Stimulated activated CD4-positive, alpha-beta T cell treated with anti-CD3 and anti-CD28 coated beads, Interleukin-12 subunit alpha, Interleukin-12 subunit beta, amount 100 ng/mL, for 4 hours (primary cell): Measurements from ENCODE around the gene GPR183.

ENCODE experiments used
- DNase-seq: peaks from one replicate; pipeline ENCODE4 v3.0.0-alpha.2; 2020

The GPR183 gene

GRCh38 chr13:99311137-99311536 is 3.9 kb upstream of the GPR183 start:
- no peak for DNase-seq

- no peak for DNase-seq
These were observed 3.3 kb upstream of the GPR183 start for GRCh38 chr13:99310382-99311031.

GRCh38 chr13:99308471-99309087 is 1.4 kb upstream of the GPR183 start:
- DNase-seq, result no peak

GRCh38 chr13:99307648-99308339 is 595 bp upstream of the GPR183 start:
- peak; percentile 58 for DNase-seq

GRCh38 chr13:99305566-99305965 is 1.6 kb downstream of the GPR183 start:
- DNase-seq, result no peak

GRCh38 chr13:99305158-99305557 is 2.0 kb downstream of the GPR183 start:
- DNase-seq, result no peak

GRCh38 chr13:99304541-99304940 is 2.7 kb downstream of the GPR183 start:
- DNase-seq, result no peak

- DNase-seq, result peak; percentile 37
These were observed 3.2 kb downstream of the GPR183 start for GRCh38 chr13:99303863-99304521.

GRCh38 chr13:99302637-99303505 is 4.3 kb downstream of the GPR183 start:
- no peak for DNase-seq

GRCh38 chr13:99301913-99302636 is 5.1 kb downstream of the GPR183 start:
- no peak for DNase-seq

- DNase-seq, result no peak
These were observed 6.0 kb downstream of the GPR183 start for GRCh38 chr13:99301056-99301838.

- DNase-seq, result no peak
These were observed 7.3 kb downstream of the GPR183 start for GRCh38 chr13:99299920-99300341.

- DNase-seq, result no peak
These were observed 7.8 kb downstream of the GPR183 start for GRCh38 chr13:99299256-99299919.

GRCh38 chr13:99298056-99298455 is 9.1 kb downstream of the GPR183 start:
- no peak for DNase-seq

GRCh38 chr13:99297331-99297730 is 9.9 kb downstream of the GPR183 start:
- DNase-seq, result no peak

GRCh38 chr13:99296398-99296797 is 10.8 kb downstream of the GPR183 start:
- DNase-seq, result no peak

GRCh38 chr13:99295488-99296252 is 11.5 kb downstream of the GPR183 start:
- no peak for DNase-seq

GRCh38 chr13:99294958-99295357 is 12.2 kb downstream of the GPR183 start:
- no peak for DNase-seq

- no peak for DNase-seq
These were observed 13.0 kb downstream of the GPR183 start for GRCh38 chr13:99294198-99294597.

GRCh38 chr13:99293178-99293577 is 14.0 kb downstream of the GPR183 start:
- DNase-seq, result no peak
